Breast epithelium (tissue), 3 donors: Measurements from ENCODE around the gene PHKB.

ENCODE experiments used
- POLR2AphosphoS5 ChIP-seq, 3 donors: sonication (generic); formaldehyde crosslinking; IDR thresholded peaks; one replicate each; pipeline ENCODE4 v1.6.1; 2017; ENCODE audit warnings: antibody characterized with exemption in 3 of 3
- TF ChIP-seq, protein P1 (sequence below), 3 donors: fragments of 450-650 bp; IDR thresholded peaks; one replicate each; pipeline ENCODE4 v1.5.1; 2016 to 2017; ENCODE audit warnings: antibody characterized with exemption in 3 of 3, mild to moderate bottlenecking in 3 of 3, moderate library complexity in 3 of 3

DNA sequence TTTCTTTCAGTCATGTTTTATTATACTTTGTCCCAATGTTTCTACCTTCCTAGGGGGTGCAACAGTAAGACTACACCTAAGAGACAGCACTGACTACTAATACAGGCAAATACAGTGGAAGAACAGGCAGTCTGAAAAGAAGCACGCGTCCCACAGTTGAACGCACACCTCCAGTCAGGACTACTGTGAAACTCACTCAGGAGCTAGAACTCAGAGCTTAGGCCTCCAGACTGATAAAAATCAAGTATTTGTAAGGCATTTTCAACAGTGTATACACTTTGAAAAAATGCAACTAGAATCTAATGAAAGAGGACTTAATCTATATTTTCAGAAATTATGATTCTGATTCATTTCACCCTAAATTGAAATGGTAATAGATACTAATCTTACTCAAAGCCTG, 14.7 kb upstream of the PHKB start:
- TF ChIP-seq, protein P1, sequence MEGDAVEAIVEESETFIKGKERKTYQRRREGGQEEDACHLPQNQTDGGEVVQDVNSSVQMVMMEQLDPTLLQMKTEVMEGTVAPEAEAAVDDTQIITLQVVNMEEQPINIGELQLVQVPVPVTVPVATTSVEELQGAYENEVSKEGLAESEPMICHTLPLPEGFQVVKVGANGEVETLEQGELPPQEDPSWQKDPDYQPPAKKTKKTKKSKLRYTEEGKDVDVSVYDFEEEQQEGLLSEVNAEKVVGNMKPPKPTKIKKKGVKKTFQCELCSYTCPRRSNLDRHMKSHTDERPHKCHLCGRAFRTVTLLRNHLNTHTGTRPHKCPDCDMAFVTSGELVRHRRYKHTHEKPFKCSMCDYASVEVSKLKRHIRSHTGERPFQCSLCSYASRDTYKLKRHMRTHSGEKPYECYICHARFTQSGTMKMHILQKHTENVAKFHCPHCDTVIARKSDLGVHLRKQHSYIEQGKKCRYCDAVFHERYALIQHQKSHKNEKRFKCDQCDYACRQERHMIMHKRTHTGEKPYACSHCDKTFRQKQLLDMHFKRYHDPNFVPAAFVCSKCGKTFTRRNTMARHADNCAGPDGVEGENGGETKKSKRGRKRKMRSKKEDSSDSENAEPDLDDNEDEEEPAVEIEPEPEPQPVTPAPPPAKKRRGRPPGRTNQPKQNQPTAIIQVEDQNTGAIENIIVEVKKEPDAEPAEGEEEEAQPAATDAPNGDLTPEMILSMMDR (IDR thresholded peaks at IDR 0.05) = no peak
- TF ChIP-seq POLR2AphosphoS5 (IDR thresholded peaks at IDR 0.05) = no peak
